Parathyroid adenoma (tissue), 2 donors: Measurements from ENCODE around the gene HCN2.

Experiments used
- H2AFZ ChIP-seq: fragments of 300-600 bp; sonication (generic); one replicate; pipeline ENCODE4 v1.7.0; 2017; ENCODE audit warnings: antibody characterized with exemption, mild to moderate bottlenecking
- H3K27ac ChIP-seq: fragments of 300-600 bp; sonication (generic); one replicate; pipeline ENCODE4 v1.7.0; 2017
- H3K27me3 ChIP-seq: fragments of 300-600 bp; sonication (generic); one replicate; pipeline ENCODE4 v1.7.0; 2017; ENCODE audit warnings: low read length; ENCODE audit not compliant: control insufficient read depth, insufficient read depth
- H3K36me3 ChIP-seq: fragments of 300-600 bp; sonication (generic); one replicate; pipeline ENCODE4 v1.7.0; 2017; ENCODE audit warnings: low read length; ENCODE audit not compliant: control insufficient read depth, insufficient read depth
- H3K4me1 ChIP-seq: fragments of 300-600 bp; sonication (generic); one replicate; pipeline ENCODE4 v1.7.0; 2017; ENCODE audit warnings: control low read depth
- H3K4me2 ChIP-seq: fragments of 300-600 bp; sonication (generic); one replicate; pipeline ENCODE4 v1.7.0; 2017; ENCODE audit warnings: low read length
- H3K4me3 ChIP-seq: fragments of 300-600 bp; sonication (generic); one replicate; pipeline ENCODE4 v1.7.0; 2017; ENCODE audit warnings: low read depth, low read length
- H3K79me2 ChIP-seq: fragments of 300-600 bp; sonication (generic); one replicate; pipeline ENCODE4 v1.7.0; 2017; ENCODE audit warnings: control low read depth
- H3K9ac ChIP-seq: fragments of 300-600 bp; sonication (generic); one replicate; pipeline ENCODE4 v1.7.0; 2017; ENCODE audit warnings: mild to moderate bottlenecking
- H3K9me3 ChIP-seq: fragments of 300-600 bp; sonication (generic); one replicate; pipeline ENCODE4 v1.7.0; 2017; ENCODE audit warnings: low read length; ENCODE audit not compliant: control insufficient read depth
- TF ChIP-seq, protein P1 (sequence below): fragments of 300-600 bp; sonication (generic); IDR thresholded peaks from one replicate; pipeline ENCODE4 v1.7.0; 2017; ENCODE audit warnings: antibody characterized with exemption, mild to moderate bottlenecking
- donor health status: primary hyperparathyroidism.

The HCN2 gene

DNA sequence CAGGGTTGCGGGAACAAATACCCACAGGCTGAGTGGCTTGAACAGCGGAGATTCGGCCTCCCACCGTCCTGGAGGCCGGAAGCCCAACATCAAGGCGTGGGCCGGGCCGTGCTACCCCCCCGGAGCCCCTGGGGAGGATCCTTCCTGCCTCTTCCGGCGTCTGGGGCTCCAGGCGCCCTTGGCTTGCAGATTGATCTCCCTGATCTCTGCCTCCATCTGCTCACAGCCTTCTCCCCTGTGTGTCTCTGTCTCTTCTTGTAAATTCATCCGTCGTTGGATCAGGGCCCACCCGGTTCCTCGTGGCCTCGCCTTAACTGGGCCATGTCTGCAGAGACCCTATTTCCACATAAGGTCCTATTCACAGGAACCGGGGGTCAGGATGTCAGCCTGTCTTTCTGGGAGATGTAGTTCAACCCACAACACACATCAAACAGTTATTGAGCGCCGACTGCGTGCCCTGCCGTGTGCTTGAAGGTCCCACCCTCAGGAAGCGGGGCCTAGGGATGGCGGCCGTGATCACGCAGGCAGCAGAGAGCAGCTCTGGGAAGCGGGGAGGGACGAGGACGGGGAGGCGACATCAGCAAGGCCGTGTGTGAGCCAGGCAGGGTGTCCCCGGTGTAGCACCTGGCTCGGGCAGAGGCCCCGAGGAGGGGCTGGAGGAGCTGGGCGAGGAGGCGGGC, 21.3 kb downstream of the HCN2 start:
- no peaks in the 10 kb centered on the region for H3K27me3 ChIP-seq
- H3K4me3 ChIP-seq = no peak overlapping the region
- TF ChIP-seq, protein P1, sequence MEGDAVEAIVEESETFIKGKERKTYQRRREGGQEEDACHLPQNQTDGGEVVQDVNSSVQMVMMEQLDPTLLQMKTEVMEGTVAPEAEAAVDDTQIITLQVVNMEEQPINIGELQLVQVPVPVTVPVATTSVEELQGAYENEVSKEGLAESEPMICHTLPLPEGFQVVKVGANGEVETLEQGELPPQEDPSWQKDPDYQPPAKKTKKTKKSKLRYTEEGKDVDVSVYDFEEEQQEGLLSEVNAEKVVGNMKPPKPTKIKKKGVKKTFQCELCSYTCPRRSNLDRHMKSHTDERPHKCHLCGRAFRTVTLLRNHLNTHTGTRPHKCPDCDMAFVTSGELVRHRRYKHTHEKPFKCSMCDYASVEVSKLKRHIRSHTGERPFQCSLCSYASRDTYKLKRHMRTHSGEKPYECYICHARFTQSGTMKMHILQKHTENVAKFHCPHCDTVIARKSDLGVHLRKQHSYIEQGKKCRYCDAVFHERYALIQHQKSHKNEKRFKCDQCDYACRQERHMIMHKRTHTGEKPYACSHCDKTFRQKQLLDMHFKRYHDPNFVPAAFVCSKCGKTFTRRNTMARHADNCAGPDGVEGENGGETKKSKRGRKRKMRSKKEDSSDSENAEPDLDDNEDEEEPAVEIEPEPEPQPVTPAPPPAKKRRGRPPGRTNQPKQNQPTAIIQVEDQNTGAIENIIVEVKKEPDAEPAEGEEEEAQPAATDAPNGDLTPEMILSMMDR = no peak

DNA sequence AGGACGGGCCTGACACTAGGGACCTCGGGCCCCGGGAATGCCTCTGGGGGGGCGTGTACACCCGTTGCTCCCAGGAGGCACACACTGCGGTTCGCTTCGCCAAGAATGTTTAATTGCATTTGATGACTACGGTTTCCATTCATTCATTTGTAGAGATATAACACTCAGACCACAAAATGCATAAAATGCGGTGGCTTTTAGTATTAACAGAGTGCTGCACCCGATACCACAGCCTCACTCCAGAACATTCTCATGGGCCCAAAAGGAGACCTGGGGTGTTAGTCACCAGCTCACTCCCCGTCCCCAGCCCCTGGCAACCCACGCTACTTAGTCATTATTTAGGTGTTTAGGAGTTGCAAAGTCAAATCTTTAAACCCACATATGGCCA, 21.8 kb downstream of the HCN2 start:
- H3K4me2 ChIP-seq = no peak overlapping the region
- H3K9me3 ChIP-seq = no peaks in the 10 kb centered on the region
- H3K27ac ChIP-seq = no peak overlapping the region
- H3K4me3 ChIP-seq = no peak overlapping the region
- TF ChIP-seq, protein P1 = no peak
- H3K79me2 ChIP-seq = no peaks in the 10 kb centered on the region
- no peak overlapping the region for H2AFZ ChIP-seq
- no peak overlapping the region for H3K9ac ChIP-seq
- H3K27me3 ChIP-seq = no peaks in the 10 kb centered on the region
- no peaks in the 10 kb centered on the region for H3K4me1 ChIP-seq
- no peaks in the 10 kb centered on the region for H3K36me3 ChIP-seq

More for the DNA sequence above, 21.3 kb downstream of the HCN2 start:
- Histone ChIP-seq H3K36me3 (no peaks in the 10 kb centered on the region), H3K79me2 (no peaks in the 10 kb centered on the region), H3K4me1 (no peaks in the 10 kb centered on the region), H2AFZ (no peak overlapping the region), H3K9me3 (no peaks in the 10 kb centered on the region), H3K9ac (no peak overlapping the region), H3K27ac (peak overlapping the region; percentile 16), H3K4me2 (no peak overlapping the region)

DNA sequence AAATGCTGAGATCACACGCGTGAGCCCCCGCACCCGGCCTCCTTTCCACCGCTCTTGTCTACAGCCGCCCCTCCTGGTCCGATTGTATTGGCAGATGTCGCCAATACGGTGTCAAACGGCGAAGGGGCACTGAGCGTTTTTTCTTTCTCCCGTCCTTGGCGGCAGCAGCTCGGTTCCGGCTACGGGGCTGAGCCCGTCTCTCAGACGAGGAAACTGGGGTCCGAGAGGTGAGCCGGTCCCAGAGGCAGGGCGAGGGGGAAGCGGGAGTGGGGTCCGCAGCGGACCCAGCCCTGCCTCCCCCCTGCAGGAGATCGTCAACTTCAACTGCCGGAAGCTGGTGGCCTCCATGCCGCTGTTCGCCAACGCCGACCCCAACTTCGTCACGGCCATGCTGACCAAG, 23.3 kb downstream of the HCN2 start:
- Histone ChIP-seq H3K4me3 (no peak overlapping the region), H3K36me3 (no peaks in the 10 kb centered on the region), H2AFZ (no peak overlapping the region), H3K27ac (no peak overlapping the region), H3K9me3 (no peaks in the 10 kb centered on the region), H3K27me3 (no peaks in the 10 kb centered on the region), H3K79me2 (no peaks in the 10 kb centered on the region), H3K9ac (no peak overlapping the region), H3K4me1 (no peaks in the 10 kb centered on the region), H3K4me2 (no peak overlapping the region)
- TF ChIP-seq, protein P1 = no peak

DNA sequence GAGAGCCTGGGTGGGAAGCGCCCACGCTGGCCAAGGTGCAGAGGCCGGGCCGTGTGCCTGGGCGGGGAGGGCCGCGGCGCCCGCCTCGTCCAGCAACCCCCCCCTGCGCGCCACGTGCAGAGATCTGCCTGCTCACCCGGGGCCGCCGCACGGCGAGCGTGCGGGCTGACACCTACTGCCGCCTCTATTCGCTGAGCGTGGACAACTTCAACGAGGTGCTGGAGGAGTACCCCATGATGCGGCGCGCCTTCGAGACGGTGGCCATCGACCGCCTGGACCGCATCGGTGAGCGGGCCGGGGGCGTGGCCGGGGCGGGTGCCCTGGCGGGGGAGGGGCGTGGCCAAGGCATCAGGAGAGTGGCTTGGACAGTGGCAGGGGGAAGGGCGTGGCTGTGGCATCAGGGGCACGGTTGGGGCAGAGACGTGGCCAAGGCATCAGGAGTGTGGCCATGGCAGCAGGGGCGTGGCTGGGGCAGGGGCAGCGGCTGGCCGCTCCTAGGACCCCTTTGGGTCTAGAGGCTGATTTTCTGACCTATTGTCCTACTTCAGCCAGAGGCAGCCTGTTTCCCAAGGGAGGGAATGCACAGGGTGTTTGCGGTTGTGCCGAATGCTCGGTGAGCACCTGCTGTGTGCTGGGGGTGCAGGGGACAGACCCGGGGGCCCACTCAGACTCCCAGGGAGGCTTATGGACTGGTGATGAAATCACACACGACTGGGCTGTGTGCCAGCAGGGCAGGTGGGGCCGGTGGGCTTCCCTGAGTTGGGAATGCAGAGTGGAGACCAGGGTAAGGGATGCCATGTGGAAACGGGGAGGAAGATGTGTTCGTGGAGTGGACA, 24.3 kb downstream of the HCN2 start:
- no peaks in the 10 kb centered on the region for H3K36me3 ChIP-seq
- H3K4me1 ChIP-seq = no peaks in the 10 kb centered on the region
- H3K4me2 ChIP-seq = no peak overlapping the region
- H3K27me3 ChIP-seq = no peaks in the 10 kb centered on the region
- no peak overlapping the region for H2AFZ ChIP-seq
- no peak overlapping the region for H3K9ac ChIP-seq
- H3K4me3 ChIP-seq = no peak overlapping the region
- no peaks in the 10 kb centered on the region for H3K9me3 ChIP-seq
- TF ChIP-seq, protein P1 = no peak
- H3K27ac ChIP-seq = no peak overlapping the region
- no peaks in the 10 kb centered on the region for H3K79me2 ChIP-seq
